Ishikawa (cell line): Measurements from ENCODE around the gene SLC6A11.

Source experiments
- EGR1 ChIP-seq: IDR thresholded peaks from 2 replicates; pipeline ENCODE4 v1.6.1; 2012
- EP300 ChIP-seq: IDR thresholded peaks from 2 replicates; pipeline ENCODE4 v1.6.1; 2012; ENCODE audit warnings: borderline replicate concordance
- MAX ChIP-seq: IDR thresholded peaks from 2 replicates; pipeline ENCODE4 v1.6.1; 2012
- RAD21 ChIP-seq: IDR thresholded peaks from 2 replicates; pipeline ENCODE4 v1.6.1; 2012; ENCODE audit warnings: low read depth
- REST ChIP-seq: IDR thresholded peaks from 2 replicates; pipeline ENCODE4 v1.6.1; 2012; ENCODE audit warnings: low read depth, mild to moderate bottlenecking
- TAF1 ChIP-seq: IDR thresholded peaks from 2 replicates; pipeline ENCODE4 v1.6.1; 2012; ENCODE audit warnings: low read depth, mild to moderate bottlenecking
- TCF12 ChIP-seq: IDR thresholded peaks from 2 replicates; pipeline ENCODE4 v1.6.1; 2012; ENCODE audit warnings: low read depth
- USF1 ChIP-seq: IDR thresholded peaks from 2 replicates; pipeline ENCODE4 v1.6.1; 2012

GRCh38 chr3:10835406-10835805 lies 19.4 kb downstream of the SLC6A11 start:
- TF ChIP-seq EGR1 (no peak), RAD21 (no peak), REST (no peak), MAX (no peak), TCF12 (no peak), EP300 (no peak), TAF1 (no peak), USF1 (no peak)
